ENCODE data around the gene RAB44.

DNA sequence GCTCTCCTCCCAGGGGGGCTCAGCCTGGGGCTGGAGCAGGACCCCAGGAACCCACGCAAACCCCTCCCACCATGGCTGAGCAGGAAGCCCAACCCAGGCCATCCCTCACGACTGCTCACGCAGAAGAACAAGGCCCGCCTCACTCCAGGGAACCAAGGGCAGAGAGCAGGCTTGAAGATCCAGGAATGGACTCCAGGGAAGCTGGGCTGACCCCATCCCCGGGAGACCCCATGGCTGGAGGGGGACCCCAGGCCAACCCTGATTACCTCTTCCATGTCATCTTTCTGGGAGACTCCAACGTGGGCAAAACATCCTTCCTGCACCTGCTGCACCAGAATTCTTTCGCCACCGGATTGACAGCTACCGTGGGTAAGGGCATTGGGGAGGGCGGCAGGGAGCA is 24.7 kb downstream of the RAB44 start:
- TF ChIP-seq, protein P1, sequence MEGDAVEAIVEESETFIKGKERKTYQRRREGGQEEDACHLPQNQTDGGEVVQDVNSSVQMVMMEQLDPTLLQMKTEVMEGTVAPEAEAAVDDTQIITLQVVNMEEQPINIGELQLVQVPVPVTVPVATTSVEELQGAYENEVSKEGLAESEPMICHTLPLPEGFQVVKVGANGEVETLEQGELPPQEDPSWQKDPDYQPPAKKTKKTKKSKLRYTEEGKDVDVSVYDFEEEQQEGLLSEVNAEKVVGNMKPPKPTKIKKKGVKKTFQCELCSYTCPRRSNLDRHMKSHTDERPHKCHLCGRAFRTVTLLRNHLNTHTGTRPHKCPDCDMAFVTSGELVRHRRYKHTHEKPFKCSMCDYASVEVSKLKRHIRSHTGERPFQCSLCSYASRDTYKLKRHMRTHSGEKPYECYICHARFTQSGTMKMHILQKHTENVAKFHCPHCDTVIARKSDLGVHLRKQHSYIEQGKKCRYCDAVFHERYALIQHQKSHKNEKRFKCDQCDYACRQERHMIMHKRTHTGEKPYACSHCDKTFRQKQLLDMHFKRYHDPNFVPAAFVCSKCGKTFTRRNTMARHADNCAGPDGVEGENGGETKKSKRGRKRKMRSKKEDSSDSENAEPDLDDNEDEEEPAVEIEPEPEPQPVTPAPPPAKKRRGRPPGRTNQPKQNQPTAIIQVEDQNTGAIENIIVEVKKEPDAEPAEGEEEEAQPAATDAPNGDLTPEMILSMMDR (IDR thresholded peaks at IDR 0.05) = no peak
- no peak for TF ChIP-seq EZH2 (IDR thresholded peaks at IDR 0.05)
